ENCODE data around the gene HOXB3.

GRCh38 chr17:48510761-48511604 is 79.1 kb downstream of the HOXB3 start:
- TF ChIP-seq CTCF (IDR thresholded peaks at IDR 0.05) (no peak), POLR2AphosphoS5 (IDR thresholded peaks at IDR 0.05) (no peak)
